A549 (cell line): Measurements from ENCODE around the gene ARHGEF37. TPM values are rescaled to one million over a fixed set of nuclear protein-coding genes. Genes with fewer than 3 reads are reported as not detected.

ENCODE experiments used
- ATAC-seq, 2 experiments: fragments of 200-7000 bp in 1 of 2; fragments of >200 bp in 1 of 2; cut with Nextera tagmentation in 1 of 2; cut with Tn5 transposase in 1 of 2; 3 replicates each; pipeline versions ENCODE4 v1.8.0 to v1.9.1; 2018 to 2020; ENCODE audit warnings: mild to moderate bottlenecking in 1 of 2, moderate library complexity in 1 of 2
- CTCF ChIA-PET: fragments of 300-600 bp; sonication (Branson Sonifier 250); formaldehyde crosslinking; extraction: SDS; loops from one replicate; lab custom pipeline; 2021; ENCODE audit warnings: antibody characterized with exemption, inconsistent platforms; lab: Yijun Ruan, JAX
- POLR2A ChIA-PET: fragments of 350-600 bp; formaldehyde crosslinking; extraction: SDS; loops from one replicate; lab custom pipeline; 2021; ENCODE audit warnings: antibody characterized with exemption, inconsistent platforms; lab: Yijun Ruan, JAX
- DNase-seq, 2 experiments: peaks; one replicate each; pipeline versions ENCODE4 v3.0.0 to v3.0.0-alpha.2; 2011 to 2016; ENCODE audit warnings: low read depth in 1 of 2, low spot score in 1 of 2
- FAIRE-seq: peaks from 2 replicates; lab custom pipeline; 2011; peaks lifted over from hg19 to GRCh38; lab: Jason Lieb, UNC
- H3K27ac ChIP-seq, 2 experiments: fragments of >200 bp; sonication (Bioruptor Twin); formaldehyde crosslinking; 3 replicates each; pipeline ENCODE4 v1.5.1; 2016 to 2017
- H3K4me1 ChIP-seq: fragments of >200 bp; sonication (Bioruptor Twin); formaldehyde crosslinking; 3 replicates; pipeline ENCODE4 v1.6.1; 2016
- H3K4me2 ChIP-seq: fragments of >200 bp; sonication (Bioruptor Twin); formaldehyde crosslinking; 3 replicates; pipeline ENCODE4 v1.6.1; 2016
- H3K4me3 ChIP-seq: fragments of >200 bp; sonication (Bioruptor Twin); formaldehyde crosslinking; 3 replicates; pipeline ENCODE4 v1.5.1; 2016
- H3K9me3 ChIP-seq: fragments of >200 bp; sonication (Bioruptor Twin); formaldehyde crosslinking; 3 replicates; pipeline ENCODE4 v1.6.1; 2016
- CHD2 ChIP-seq: fragments of 150-350 bp; IDR thresholded peaks from 2 replicates; pipeline ENCODE4 v1.6.1; 2014; ENCODE audit warnings: low read length; ENCODE audit not compliant: partially characterized antibody
- EP300 ChIP-seq, 2 experiments: fragments of >200 bp; sonication (Bioruptor Twin); formaldehyde crosslinking; IDR thresholded peaks; 2 replicates in 1 of 2; 3 replicates in 1 of 2; pipeline ENCODE4 v1.6.1; 2016 to 2017
- ESRRA ChIP-seq: fragments of 150-350 bp; IDR thresholded peaks from 2 replicates; pipeline ENCODE4 v1.6.1; 2014; ENCODE audit warnings: mild to moderate bottlenecking, low read length, borderline replicate concordance
- FOSB ChIP-seq: fragments of 250-450 bp; sonication (Bioruptor Pico); IDR thresholded peaks from 2 replicates; pipeline ENCODE4 v1.5.0; 2020; ENCODE audit warnings: mild to moderate bottlenecking, moderate library complexity
- FOXS1 ChIP-seq: fragments of 250-450 bp; sonication (Bioruptor Pico); IDR thresholded peaks from 2 replicates; pipeline ENCODE4 v1.5.0; 2020; ENCODE audit warnings: mild to moderate bottlenecking, moderate library complexity
- HDAC2 ChIP-seq: fragments of 200-600 bp; sonication (generic); IDR thresholded peaks from 2 replicates; pipeline ENCODE4 v1.6.1; 2016
- HEYL ChIP-seq: fragments of 250-450 bp; sonication (Bioruptor Pico); IDR thresholded peaks from 2 replicates; pipeline ENCODE4 v1.8.0; 2021; ENCODE audit warnings: mild to moderate bottlenecking, moderate library complexity
- HOXA7 ChIP-seq: fragments of 250-450 bp; sonication (Bioruptor Pico); IDR thresholded peaks from 2 replicates; pipeline ENCODE4 v1.5.0; 2020; ENCODE audit warnings: mild to moderate bottlenecking, moderate library complexity
- HOXB5 ChIP-seq: fragments of 250-450 bp; sonication (Bioruptor Pico); IDR thresholded peaks from 2 replicates; pipeline ENCODE4 v1.5.0; 2020; ENCODE audit warnings: mild to moderate bottlenecking, moderate library complexity
- JUN ChIP-seq, 2 experiments: fragments of >200 bp; sonication (Bioruptor Twin); formaldehyde crosslinking; IDR thresholded peaks; 2 replicates in 1 of 2; 3 replicates in 1 of 2; pipeline ENCODE4 v1.6.1; 2016 to 2017
- JUNB ChIP-seq: fragments of >200 bp; sonication (Bioruptor Twin); formaldehyde crosslinking; IDR thresholded peaks from 2 replicates; pipeline ENCODE4 v1.6.1; 2016
- NFE2L2 ChIP-seq: fragments of 150-350 bp; conservative IDR thresholded peaks from 2 replicates; pipeline ENCODE4 v1.6.1; 2014; ENCODE audit warnings: low read length
- NPAS2 ChIP-seq: fragments of 250-450 bp; sonication (Bioruptor Pico); IDR thresholded peaks from 2 replicates; pipeline ENCODE4 v1.8.0; 2022; ENCODE audit warnings: mild to moderate bottlenecking, moderate library complexity, borderline replicate concordance
- RAD21 ChIP-seq, 2 experiments: fragments of >200 bp in 1 of 2; sonication (Bioruptor Twin) in 1 of 2; formaldehyde crosslinking in 1 of 2; IDR thresholded peaks in 1 of 2; conservative IDR thresholded peaks in 1 of 2; 2 replicates in 1 of 2; 3 replicates in 1 of 2; pipeline ENCODE4 v1.6.1; 2012 to 2018; ENCODE audit warnings: inconsistent platforms in 1 of 2
- RARB ChIP-seq: fragments of 250-450 bp; sonication (Bioruptor Pico); IDR thresholded peaks from 2 replicates; pipeline ENCODE4 v1.8.0; 2021; ENCODE audit warnings: mild to moderate bottlenecking, moderate library complexity
- TFCP2L1 ChIP-seq: fragments of 250-450 bp; sonication (Bioruptor Pico); IDR thresholded peaks from 2 replicates; pipeline ENCODE4 v1.5.0; 2021; ENCODE audit warnings: mild to moderate bottlenecking
- ZFP36 ChIP-seq: fragments of 450-650 bp; IDR thresholded peaks from 2 replicates; pipeline ENCODE4 v1.6.1; 2014; ENCODE audit warnings: borderline replicate concordance; ENCODE audit not compliant: partially characterized antibody
- ZSCAN20 ChIP-seq: fragments of 250-450 bp; sonication (Bioruptor Pico); IDR thresholded peaks from 2 replicates; pipeline ENCODE4 v1.8.0; 2022; ENCODE audit warnings: mild to moderate bottlenecking, moderate library complexity
- WGBS: methylation state at CpG from one replicate; pipeline ENCODE4 v1.1.6; 2017; ENCODE audit errors: missing lambda C conversion rate; 5-methylcytosine and 5-hydroxymethylcytosine counted together
- polyA plus RNA-seq, 4 experiments: library from polyadenylated mRNA; depleted of rRNA in 3 of 4; stranded (reverse); fragments of >200 nt; fragmentation: RNase III in 1 of 4; extraction: RNeasy Plus Mini Kit Qiagen cat#74134 plus additional on column Dnase treatment in 1 of 4; gene quantifications; 2 replicates in 3 of 4; 3 replicates in 1 of 4; pipeline ENCODE4 v1.2.3, GENCODE V29; 2011 to 2017
- TF ChIP-seq, protein P1 (sequence below): fragments of 200-600 bp; sonication (generic); IDR thresholded peaks from 2 replicates; pipeline ENCODE4 v1.6.1; 2016; ENCODE audit warnings: antibody characterized with exemption, mild to moderate bottlenecking, moderate library complexity
- TF ChIP-seq, protein P2 (sequence below): fragments of 450-650 bp; IDR thresholded peaks from 2 replicates; pipeline ENCODE4 v1.6.1; 2014; ENCODE audit warnings: antibody characterized with exemption
- TF ChIP-seq, protein P3 (sequence below): fragments of >200 bp; sonication (Bioruptor Twin); formaldehyde crosslinking; IDR thresholded peaks from 2 replicates; pipeline ENCODE4 v1.6.1; 2016
- TF ChIP-seq, protein P4 (sequence below): fragments of 250-450 bp; sonication (Bioruptor Pico); IDR thresholded peaks from 2 replicates; pipeline ENCODE4 v1.5.0; 2020; ENCODE audit warnings: low read depth, mild to moderate bottlenecking, moderate library complexity
- TF ChIP-seq, protein P5 (sequence below): fragments of >200 bp; sonication (Bioruptor Twin); formaldehyde crosslinking; IDR thresholded peaks from 3 replicates; pipeline ENCODE4 v1.5.1; 2016
- TF ChIP-seq, protein P6 (sequence below): IDR thresholded peaks from 2 replicates; pipeline ENCODE4 v1.6.1; 2012
- TF ChIP-seq, protein P7 (sequence below): fragments of 150-350 bp; IDR thresholded peaks from 2 replicates; pipeline ENCODE4 v1.6.1; 2014; ENCODE audit warnings: low read depth, mild to moderate bottlenecking, low read length
- TF ChIP-seq, protein P8 (sequence below): IDR thresholded peaks from 2 replicates; pipeline ENCODE4 v1.6.1; 2012

Gene ARHGEF37
- polyA plus RNA-seq, 2 of the 4 experiments (the other 2 are of a cell fraction): 1.2 to 1.5 TPM

DNA sequence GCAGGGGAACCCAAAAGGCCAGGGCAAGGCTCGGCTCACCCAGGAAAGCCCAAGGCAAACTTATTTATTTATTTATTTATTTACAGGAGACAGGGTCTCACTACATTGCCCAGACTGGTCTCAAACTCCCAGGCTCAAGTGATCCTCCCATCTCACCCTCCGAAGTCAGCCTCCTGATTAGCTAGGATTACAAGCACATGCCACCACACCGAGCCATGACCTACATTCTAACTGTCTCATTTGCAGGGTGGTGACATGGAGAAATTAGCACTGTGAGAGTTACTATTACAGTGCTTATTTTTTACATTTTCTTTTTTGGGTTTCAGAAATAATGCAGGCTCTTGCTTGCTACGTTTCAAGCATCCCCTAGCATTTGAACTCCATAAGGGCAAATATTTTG, 18.1 kb downstream of the ARHGEF37 start:
- Histone ChIP-seq H3K4me3 (no peak overlapping the region), H3K9me3 (no peaks in the 10 kb centered on the region), H3K27ac (no peak overlapping the region; a peak in 1 of 6 replicates), H3K4me2 (no peak overlapping the region), H3K4me1 (peaks cover 21% of the 10 kb centered on the region)
- POLR2A ChIA-PET: no interaction called here
- no peak for TF ChIP-seq NFE2L2
- no peak for TF ChIP-seq HEYL
- no peak for TF ChIP-seq FOSB (CRISPR knock-in tag)
- TF ChIP-seq TFCP2L1 (CRISPR knock-in tag): no peak
- TF ChIP-seq HOXA7 (CRISPR knock-in tag): no peak
- TF ChIP-seq, protein P1, sequence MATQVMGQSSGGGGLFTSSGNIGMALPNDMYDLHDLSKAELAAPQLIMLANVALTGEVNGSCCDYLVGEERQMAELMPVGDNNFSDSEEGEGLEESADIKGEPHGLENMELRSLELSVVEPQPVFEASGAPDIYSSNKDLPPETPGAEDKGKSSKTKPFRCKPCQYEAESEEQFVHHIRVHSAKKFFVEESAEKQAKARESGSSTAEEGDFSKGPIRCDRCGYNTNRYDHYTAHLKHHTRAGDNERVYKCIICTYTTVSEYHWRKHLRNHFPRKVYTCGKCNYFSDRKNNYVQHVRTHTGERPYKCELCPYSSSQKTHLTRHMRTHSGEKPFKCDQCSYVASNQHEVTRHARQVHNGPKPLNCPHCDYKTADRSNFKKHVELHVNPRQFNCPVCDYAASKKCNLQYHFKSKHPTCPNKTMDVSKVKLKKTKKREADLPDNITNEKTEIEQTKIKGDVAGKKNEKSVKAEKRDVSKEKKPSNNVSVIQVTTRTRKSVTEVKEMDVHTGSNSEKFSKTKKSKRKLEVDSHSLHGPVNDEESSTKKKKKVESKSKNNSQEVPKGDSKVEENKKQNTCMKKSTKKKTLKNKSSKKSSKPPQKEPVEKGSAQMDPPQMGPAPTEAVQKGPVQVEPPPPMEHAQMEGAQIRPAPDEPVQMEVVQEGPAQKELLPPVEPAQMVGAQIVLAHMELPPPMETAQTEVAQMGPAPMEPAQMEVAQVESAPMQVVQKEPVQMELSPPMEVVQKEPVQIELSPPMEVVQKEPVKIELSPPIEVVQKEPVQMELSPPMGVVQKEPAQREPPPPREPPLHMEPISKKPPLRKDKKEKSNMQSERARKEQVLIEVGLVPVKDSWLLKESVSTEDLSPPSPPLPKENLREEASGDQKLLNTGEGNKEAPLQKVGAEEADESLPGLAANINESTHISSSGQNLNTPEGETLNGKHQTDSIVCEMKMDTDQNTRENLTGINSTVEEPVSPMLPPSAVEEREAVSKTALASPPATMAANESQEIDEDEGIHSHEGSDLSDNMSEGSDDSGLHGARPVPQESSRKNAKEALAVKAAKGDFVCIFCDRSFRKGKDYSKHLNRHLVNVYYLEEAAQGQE: no peak
- no peak for TF ChIP-seq RAD21 (conservative IDR thresholded peaks at IDR 0.05 in 1 of 2, IDR thresholded peaks at IDR 0.05 in 1 of 2)
- no peak for TF ChIP-seq ZFP36
- TF ChIP-seq, protein P2, sequence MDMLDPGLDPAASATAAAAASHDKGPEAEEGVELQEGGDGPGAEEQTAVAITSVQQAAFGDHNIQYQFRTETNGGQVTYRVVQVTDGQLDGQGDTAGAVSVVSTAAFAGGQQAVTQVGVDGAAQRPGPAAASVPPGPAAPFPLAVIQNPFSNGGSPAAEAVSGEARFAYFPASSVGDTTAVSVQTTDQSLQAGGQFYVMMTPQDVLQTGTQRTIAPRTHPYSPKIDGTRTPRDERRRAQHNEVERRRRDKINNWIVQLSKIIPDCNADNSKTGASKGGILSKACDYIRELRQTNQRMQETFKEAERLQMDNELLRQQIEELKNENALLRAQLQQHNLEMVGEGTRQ: no peak
- TF ChIP-seq, protein P3, sequence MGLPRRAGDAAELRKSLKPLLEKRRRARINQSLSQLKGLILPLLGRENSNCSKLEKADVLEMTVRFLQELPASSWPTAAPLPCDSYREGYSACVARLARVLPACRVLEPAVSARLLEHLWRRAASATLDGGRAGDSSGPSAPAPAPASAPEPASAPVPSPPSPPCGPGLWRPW: no peak
- TF ChIP-seq CHD2: no peak
- TF ChIP-seq, protein P4, sequence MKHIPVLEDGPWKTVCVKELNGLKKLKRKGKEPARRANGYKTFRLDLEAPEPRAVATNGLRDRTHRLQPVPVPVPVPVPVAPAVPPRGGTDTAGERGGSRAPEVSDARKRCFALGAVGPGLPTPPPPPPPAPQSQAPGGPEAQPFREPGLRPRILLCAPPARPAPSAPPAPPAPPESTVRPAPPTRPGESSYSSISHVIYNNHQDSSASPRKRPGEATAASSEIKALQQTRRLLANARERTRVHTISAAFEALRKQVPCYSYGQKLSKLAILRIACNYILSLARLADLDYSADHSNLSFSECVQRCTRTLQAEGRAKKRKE (CRISPR knock-in tag): no peak
- TF ChIP-seq, protein P5, sequence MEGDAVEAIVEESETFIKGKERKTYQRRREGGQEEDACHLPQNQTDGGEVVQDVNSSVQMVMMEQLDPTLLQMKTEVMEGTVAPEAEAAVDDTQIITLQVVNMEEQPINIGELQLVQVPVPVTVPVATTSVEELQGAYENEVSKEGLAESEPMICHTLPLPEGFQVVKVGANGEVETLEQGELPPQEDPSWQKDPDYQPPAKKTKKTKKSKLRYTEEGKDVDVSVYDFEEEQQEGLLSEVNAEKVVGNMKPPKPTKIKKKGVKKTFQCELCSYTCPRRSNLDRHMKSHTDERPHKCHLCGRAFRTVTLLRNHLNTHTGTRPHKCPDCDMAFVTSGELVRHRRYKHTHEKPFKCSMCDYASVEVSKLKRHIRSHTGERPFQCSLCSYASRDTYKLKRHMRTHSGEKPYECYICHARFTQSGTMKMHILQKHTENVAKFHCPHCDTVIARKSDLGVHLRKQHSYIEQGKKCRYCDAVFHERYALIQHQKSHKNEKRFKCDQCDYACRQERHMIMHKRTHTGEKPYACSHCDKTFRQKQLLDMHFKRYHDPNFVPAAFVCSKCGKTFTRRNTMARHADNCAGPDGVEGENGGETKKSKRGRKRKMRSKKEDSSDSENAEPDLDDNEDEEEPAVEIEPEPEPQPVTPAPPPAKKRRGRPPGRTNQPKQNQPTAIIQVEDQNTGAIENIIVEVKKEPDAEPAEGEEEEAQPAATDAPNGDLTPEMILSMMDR: no peak
- no peak for TF ChIP-seq FOXS1 (CRISPR knock-in tag)
- TF ChIP-seq NPAS2 (CRISPR knock-in tag): no peak
- no peak for TF ChIP-seq HOXB5 (CRISPR knock-in tag)
- TF ChIP-seq ESRRA: no peak
- TF ChIP-seq EP300 (IDR thresholded peaks at IDR 0.05): no peak
- no peak for TF ChIP-seq RARB (CRISPR knock-in tag)
- TF ChIP-seq JUNB: no peak
- FAIRE-seq: no peak
- no peak for DNase-seq
- 92% methylated on average over 4 of the region's 4 CpGs for WGBS
- CTCF ChIA-PET: no interaction called here
- no peak for ATAC-seq

DNA sequence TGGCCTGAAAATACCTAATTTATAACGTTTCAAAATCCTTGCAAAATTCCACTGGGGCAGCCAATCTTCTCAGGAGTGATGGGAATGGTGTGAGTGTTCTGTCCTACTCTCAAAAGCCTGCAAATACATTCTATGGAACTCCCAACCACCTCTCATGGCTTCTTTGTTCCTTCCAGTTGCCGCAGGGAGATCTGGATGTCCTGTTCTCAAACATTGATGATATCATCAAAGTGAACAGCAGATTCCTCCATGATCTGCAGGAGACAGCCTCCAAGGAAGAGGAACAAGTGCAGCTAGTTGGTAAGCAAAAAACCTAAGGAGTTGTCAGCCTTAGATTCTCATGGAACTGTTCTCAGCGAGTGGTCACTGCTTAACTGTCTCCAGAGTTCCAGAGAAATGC, 19.6 kb downstream of the ARHGEF37 start:
- H3K4me2 ChIP-seq: no peak overlapping the region
- POLR2A ChIA-PET: no interaction called here
- FAIRE-seq (no peak), ATAC-seq (no peak), DNase-seq (no peak)
- no peaks in the 10 kb centered on the region for H3K9me3 ChIP-seq
- H3K4me1 ChIP-seq: peaks cover 26% of the 10 kb centered on the region
- CTCF ChIA-PET: interaction anchor here (1.1 to 2.3 kb wide), 3 partner anchors 9 to 18 kb away, joined by 4 to 13 read pairs (median 5); no protein-coding TSS in a partner anchor
- 61% methylated on average over 3 of the region's 3 CpGs for WGBS
- H3K4me3 ChIP-seq: no peak overlapping the region
- H3K27ac ChIP-seq: no peak overlapping the region; a peak in 1 of 6 replicates
- TF ChIP-seq, protein P6, sequence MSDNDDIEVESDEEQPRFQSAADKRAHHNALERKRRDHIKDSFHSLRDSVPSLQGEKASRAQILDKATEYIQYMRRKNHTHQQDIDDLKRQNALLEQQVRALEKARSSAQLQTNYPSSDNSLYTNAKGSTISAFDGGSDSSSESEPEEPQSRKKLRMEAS: no peak
- TF ChIP-seq, protein P7, sequence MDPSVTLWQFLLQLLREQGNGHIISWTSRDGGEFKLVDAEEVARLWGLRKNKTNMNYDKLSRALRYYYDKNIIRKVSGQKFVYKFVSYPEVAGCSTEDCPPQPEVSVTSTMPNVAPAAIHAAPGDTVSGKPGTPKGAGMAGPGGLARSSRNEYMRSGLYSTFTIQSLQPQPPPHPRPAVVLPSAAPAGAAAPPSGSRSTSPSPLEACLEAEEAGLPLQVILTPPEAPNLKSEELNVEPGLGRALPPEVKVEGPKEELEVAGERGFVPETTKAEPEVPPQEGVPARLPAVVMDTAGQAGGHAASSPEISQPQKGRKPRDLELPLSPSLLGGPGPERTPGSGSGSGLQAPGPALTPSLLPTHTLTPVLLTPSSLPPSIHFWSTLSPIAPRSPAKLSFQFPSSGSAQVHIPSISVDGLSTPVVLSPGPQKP: no peak
- TF ChIP-seq ZFP36: no peak
- TF ChIP-seq HDAC2: no peak
- TF ChIP-seq, protein P5: no peak
- TF ChIP-seq, protein P8, sequence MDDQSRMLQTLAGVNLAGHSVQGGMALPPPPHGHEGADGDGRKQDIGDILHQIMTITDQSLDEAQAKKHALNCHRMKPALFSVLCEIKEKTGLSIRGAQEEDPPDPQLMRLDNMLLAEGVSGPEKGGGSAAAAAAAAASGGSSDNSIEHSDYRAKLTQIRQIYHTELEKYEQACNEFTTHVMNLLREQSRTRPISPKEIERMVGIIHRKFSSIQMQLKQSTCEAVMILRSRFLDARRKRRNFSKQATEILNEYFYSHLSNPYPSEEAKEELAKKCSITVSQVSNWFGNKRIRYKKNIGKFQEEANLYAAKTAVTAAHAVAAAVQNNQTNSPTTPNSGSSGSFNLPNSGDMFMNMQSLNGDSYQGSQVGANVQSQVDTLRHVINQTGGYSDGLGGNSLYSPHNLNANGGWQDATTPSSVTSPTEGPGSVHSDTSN: no peak
- no peak for TF ChIP-seq JUN (IDR thresholded peaks at IDR 0.05)
- no peak for TF ChIP-seq TFCP2L1 (CRISPR knock-in tag)
- TF ChIP-seq ZSCAN20: no peak
